GDM1 (cell line): ENCODE data around the gene IQSEC3.
A peak's percentile ranks its signal among the peaks of the same experiment; 100 is the strongest.

Experiments used
- DNase-seq: peaks from one replicate; lab custom pipeline; 2025; lab: John Stamatoyannopoulos, UW

Gene IQSEC3

DNA sequence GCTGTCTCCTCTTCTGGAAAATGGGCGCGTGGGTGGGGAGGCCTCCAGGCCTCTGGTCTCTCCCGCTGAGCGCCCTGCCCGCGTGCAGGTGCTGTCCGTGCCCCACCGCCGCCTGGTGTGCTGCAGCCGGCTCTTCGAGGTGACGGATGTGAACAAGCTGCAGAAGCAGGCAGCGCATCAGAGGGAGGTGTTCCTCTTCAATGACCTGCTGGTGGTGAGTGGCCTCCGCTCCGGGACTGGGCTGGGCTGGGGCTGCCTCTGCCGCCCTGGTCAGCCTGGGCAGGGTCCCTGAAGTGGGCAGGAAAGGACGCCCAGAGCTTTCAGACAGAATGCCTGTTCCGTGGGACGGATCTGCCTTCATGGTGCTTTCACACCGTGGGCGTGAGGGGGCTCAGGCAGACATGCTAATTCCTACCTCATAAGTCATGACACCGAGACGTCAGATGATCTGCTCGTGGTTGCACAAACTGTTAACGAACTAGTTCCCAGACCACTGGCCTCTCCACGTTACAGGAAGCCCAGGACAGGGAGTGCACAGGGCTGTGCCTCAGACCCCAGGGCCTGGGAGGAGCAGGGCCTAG is 96.9 kb downstream of the IQSEC3 start:
- no peak for DNase-seq

DNA sequence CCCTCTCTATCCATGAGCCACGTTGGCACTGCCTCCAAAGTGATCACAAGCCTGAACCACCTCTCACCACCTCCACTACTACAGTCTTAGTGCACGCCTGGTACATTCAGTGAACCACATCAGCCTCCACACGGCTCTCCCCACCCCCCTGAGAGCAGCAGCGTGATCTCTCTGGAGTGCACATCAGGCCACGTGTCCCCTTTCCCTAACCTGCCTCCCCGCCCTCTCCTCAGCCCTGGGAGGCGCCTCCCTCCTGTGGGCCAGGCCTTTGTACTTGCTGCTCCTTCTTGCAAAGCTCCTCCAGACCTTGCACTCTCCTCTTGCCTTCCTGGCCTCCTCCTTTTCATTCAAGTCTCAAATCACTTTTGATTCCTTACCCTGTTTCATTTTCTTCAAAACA is 97.6 kb downstream of the IQSEC3 start:
- DNase-seq, result no peak

- no peak for DNase-seq
Observed at GRCh38 chr12:165862-166368, 99.3 kb downstream of the IQSEC3 start.

- no peak for DNase-seq
Observed at GRCh38 chr12:166425-167075, 100.0 kb downstream of the IQSEC3 start.

DNA sequence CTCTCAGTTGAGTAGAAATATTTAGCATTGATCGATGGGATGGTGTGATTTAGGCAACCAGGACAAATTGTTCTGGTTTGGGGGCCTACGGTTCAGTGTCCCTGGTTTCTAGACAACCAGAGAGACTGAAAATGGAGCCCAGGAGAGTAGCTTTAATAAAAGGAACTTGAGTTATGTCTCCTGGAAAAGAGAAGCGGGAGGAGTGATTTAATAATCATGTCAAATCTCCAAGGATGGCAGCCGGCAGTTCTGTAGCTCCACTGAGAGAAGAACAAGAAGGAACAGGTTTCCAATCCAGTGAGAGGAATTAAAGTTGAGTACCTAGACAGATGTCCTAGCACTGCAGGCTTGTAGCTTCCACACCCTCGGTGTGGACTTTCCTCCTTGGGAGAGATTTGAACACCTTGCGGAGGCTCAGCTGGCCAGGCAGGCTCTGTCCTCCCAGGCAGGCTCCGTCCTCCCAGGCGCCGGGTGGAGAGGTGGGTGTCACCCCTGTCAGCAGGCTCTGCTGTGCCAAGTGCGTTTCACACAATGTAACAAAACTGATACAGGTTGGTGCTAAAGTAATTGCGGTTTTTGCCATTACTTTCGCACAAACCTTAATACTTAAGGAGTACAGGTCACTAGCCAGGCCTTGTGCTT is 101.5 kb downstream of the IQSEC3 start:
- DNase-seq, result no peak

DNA sequence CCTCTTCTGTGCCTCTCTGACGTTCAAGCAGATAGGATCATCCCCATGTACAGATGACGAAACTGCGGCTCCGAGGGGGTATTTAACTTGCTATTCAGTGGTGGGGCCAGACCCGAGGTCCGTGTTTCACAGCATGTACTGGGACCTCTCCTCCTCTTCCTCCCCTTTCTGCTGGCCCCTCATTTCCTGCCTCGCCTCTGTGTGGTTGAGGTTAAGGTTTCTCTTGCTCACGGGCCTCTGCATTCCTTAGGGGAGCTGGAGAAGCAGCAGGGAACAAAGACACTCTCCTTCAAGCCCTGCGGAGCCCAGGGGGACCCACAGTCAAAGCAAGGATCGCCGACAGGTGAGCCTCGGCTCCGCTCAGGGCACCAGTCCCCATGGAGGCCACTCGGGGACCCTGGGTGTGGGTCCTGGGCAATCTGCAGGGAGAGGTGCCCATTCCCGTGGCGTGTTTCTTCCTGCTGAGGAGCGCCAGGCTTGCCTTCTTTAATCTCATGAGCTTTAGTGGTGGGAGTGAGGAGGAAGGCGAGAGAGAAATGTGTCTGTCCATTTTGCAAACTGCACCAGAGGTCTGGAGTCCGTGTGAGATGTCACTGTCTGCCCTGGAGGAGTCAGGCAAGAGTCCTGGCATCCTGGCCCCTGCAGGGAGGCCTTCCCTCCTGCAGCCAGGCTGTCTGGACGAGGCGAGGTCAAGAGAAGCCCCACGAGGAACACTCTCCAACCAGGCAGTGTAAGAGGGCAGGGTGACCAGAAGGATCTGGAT is 102.4 kb downstream of the IQSEC3 start:
- peak; percentile 57 for DNase-seq

DNA sequence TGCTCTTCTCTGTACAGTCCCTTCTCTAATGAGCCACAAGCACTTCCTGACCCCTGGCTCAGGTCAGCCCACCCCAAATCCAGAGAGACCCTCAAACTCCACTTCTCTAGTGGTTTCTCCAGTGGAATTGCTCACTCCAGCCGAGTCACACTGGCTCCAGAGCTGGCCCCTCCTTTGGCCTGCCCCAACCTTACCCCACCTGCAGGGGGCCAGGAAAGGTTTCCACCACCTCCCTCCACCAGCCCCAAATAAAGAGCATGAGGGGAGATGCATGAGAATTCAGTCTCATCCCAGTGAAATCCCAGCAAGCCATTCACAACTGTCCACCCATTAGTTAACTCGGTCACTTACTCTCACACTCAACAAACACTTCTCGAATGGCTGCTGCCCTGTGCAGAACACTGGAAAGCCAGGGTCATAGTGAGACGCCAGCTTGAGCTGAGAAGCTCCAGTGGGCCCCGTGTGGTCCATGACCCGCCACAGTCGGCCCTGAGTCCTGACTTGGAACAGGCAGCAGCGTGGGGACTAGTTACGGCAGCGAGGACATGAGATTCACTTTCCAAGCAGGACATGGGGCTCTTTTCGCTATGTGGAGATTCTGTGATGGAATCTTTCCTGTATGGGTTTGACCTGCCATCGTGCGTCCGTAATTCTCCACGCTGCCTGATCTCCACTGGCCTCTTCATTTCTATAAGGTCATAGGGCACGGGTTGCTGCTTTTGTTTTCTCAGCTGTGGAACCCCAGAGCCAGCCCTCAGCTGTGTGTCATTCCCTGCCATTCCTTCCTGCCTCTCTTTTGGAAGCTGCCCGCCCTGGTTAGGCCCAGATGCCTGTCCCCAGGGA is 103.2 kb downstream of the IQSEC3 start:
- no peak for DNase-seq

GRCh38 chr12:170371-171225 is 104.0 kb downstream of the IQSEC3 start:
- DNase-seq, result no peak

DNA sequence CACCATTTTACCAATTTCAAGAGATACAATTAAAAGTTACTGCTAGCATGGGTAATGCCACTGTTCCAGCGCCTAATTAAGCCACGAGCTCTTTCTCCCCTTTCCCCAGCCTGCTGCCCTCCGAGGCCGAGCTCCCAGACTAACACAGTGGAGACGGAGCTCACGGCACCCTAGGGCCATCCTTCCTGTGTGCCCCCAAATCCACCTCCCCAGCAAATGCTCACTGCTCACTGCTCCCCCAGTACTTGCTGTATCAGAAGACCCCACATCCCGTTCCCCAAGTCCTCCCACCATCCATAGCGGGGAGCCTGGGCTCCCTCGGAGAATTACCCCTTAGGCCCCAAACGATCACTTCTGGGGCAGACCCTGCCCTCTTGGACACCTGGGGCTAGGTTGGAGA is 104.7 kb downstream of the IQSEC3 start:
- no peak for DNase-seq

DNA sequence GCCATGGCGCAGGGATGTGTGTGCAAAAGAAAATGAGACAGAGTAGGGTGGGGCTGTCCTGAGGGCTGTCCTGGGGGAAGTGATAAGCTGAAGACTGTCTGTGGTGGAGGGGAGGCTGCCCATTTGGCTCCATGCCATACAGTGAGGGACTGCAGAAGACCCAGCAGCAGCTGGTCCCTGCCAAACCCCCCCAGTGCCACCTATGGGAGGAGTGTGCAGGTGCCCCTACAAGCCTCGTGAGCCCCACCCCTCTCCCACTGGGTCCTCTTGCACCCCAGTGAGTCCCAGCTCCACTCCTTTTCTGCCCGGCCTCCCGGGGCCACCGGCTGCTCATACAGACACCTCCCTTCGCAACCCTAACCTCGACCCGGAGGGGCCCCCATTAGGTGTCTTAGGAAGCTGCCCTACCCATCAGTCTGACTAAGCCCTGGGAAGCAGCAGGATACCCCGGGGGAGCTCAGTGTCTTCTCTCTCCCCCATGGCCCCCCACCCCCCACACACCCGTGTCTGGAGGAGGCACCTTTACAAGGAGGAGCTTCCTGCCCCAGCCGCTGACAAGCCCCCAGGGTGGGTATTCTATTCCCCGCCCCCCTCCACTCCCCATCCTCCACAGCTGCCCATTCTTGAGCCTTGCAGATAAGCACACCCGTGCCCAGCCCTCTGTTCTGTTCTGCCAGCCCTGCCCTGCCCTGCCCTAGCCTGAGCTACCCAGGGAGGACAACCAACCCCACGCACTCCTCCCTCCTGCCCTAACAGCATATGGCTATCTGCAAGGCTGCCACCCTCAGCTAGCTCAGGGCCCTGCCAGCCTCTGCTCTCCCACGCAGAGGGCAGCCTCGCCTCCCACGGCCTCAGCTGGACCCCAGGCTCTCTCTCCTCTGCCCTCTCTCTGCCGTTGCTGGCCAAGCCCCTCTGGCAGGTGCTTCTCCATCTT is 105.4 kb downstream of the IQSEC3 start:
- DNase-seq, result no peak

DNA sequence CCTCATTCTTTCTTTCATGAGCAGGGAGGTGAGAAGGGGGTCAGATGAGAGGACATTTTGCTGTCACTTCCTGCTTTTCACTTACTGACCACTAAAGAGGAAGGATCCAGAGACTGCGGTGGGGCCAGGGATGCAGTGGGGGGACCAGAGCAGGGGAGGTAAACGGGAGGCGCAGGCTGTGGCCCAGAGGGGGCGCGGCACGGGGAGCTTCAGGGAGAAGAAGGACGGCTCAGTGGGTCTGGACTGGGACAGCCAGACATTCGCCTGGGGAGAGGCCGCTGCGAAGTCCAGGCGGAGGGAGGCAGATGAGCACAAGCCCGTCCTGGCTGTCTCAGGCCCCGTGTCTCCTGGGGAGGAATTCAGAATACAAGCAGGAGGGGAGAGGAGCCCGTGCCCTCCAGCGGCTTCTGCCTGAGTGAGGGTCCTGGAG is 106.2 kb downstream of the IQSEC3 start:
- peak; percentile 36 for DNase-seq

GRCh38 chr12:174124-174523 is 107.6 kb downstream of the IQSEC3 start:
- DNase-seq, result no peak

GRCh38 chr12:174596-174995 is 108.0 kb downstream of the IQSEC3 start:
- no peak for DNase-seq

DNA sequence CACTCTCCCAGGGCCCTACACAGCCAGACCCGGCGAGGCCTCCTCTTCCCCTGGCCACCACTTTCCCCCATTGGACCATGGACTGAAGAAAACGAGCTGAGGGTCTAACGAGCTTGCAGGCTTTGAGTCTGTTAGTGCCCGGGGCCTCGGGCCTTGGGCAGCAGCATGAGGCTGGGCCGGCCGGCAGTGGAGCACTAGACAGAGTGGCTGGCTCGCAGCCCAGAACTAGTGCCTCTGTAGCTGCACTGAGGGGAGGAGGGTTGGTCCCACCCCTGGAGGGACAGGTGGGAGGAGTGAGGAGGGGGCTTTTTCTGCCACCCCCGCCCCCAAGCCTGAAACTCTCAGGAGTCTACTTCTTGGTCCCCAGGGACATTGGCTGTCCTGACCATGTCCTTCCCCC is 108.7 kb downstream of the IQSEC3 start:
- no peak for DNase-seq

DNA sequence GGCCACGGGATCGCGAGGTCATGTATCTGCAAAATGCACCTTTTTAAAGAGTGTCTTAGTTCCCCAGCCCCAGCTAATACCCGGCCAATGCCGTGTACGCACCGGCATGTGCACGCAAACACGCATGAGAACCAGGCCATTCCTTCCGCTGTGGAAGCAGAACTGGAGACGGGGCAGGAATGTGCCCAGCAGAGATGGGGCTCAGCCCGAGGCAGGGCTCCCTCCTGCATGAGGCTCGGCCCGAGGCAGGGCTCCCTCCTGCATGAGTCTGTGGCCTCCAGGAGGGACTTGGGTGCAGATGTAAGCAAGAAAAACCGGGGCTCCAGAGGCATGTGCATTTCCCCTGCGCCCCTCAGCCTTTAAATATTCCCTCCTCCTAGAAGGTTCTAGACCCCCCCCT is 109.2 kb downstream of the IQSEC3 start:
- no peak for DNase-seq

DNA sequence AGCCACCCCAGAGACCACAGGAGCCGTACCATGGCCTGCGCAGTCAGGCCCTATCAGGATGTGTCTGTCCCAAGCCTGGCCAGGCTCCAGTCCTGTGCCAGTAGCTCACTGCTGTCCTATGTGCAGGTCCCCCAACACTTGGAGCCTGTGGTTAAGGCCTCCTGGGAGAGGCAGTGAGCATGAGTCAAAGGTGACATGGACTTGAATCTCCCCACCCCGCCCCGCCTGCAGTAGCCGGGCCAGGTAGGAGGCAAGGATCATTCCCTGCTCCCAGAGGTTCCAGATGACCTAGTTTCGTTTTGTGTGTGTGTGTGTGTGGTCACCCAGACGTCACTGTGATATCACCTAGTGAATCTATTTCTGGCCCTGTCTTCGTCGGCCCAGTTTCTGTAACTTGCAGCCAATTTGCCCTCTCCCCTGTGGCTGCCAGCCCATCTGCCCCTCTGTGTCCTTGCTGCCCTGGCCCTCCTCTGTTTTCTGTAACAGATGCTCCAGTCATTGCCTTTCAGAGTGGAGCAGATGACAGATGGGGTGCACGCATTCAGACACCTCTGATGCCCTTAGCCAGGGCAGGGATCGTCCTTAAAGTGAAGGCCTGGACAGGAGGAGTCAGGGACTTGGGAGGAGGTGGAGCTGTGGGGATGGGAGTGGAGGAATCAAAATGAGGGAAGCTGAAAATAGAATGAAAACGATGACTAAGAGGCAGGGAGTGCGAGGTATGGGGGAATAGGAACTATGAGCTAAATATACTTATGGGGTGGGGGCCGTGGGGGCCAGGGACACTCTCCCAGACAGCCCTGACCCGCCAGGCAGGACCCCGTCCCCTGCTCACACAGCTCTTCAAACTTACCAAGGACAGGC is 110.0 kb downstream of the IQSEC3 start:
- DNase-seq, result no peak

DNA sequence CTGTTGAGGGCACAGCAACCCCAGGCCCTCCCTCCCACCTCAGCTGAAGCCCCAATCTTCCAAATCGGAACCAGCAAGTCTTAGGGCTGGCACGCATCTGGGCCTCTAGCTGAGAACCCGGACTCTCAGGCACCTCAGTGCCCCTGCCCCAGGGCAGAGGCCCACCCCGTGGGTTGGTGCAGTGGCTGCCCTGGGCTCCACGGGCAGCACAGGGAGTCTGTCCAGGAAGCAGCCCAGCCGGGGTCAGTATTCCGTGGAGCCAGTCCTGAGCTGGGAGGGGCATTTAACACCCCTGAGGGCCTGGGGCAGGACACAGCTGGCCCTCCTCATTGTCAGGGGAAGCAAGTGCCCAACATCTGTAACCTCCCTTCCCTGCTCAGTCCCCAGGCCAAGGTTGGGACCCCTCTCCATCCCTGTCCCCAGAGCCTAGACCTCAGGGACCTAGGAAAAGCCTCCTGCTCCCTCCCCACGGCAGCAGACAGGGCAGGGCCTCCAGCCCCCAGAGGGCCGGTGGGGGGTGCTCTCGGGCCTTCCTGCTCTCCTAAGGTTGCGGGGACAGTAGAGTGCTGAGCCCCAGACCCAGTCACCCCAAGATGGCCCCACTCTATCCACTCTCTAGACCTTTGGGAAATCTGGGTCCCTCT is 110.9 kb downstream of the IQSEC3 start:
- DNase-seq, result no peak
